HG02588 (cell line): Measurements from ENCODE around the gene ALDH1L1.

Source experiments
- ATAC-seq: cut with Tn5 transposase; IDR thresholded peaks from one replicate; pipeline ENCODE4 v1.9.1; 2021; ENCODE audit warnings: mild to moderate bottlenecking, moderate library complexity; ENCODE audit not compliant: unreplicated experiment

ALDH1L1 gene

DNA sequence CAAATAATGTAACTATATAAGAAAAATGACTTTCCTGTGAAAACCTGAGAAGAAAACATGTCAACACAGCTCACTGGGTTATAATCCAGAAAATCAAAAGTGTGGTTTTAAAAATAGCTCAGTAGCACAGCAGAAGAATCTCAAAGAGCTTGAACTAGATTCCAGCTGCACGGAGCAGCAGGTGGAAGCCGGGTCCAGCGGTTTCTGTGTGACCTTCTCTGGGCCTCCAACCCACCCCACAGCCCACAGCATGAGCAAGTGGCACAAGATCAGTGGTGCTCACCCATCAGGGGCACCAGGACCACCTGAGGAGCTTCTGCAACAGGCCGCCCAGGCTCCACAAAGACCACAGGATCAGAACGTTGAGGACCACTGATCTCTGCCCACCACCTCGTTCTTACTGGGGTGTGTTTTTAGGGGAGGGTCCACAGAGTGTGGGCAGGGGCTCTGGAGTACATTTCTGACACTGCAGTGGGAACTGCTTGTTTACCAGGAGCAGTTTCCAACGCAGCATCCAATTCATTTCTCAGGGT, 119.7 kb downstream of the ALDH1L1 start:
- no peak for ATAC-seq

DNA sequence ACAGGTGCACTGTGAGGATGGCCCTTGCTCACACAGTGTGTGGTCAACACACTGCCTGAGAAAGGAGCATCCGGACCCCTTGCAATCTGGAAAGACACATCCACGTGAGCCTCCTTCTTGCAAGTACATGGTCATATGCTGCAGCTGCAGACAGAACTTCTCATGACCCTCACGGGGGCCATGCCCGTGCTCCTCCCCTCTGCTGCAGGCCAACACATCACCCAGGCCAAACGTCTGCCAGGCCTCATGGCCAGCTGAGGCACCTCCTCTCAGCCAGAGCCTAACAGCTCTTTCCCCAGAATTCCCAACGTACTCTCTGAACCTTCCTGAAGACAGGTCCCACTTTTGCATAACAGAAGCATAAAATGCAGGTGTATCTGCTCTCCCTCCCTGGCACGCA, 121.7 kb downstream of the ALDH1L1 start:
- ATAC-seq = no peak

DNA sequence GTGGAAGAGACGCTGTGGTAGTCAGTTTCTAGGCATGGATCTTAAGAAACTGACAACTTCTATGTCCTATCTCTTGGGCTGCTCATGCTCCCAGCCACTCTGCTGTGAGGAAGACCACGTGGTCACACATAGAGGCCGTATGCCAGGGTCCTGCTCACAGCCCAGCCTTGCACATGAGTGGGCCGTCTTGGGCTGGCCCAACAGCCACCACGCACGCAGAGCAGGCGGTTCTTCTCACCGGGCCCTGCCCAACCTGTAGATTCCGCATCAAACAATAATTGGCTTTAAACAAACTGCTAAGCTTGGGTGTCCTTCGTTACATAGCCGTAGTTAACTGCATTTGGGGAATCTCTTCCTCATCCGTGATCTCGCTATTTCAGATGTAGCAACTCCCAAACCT, 122.5 kb downstream of the ALDH1L1 start:
- no peak for ATAC-seq

DNA sequence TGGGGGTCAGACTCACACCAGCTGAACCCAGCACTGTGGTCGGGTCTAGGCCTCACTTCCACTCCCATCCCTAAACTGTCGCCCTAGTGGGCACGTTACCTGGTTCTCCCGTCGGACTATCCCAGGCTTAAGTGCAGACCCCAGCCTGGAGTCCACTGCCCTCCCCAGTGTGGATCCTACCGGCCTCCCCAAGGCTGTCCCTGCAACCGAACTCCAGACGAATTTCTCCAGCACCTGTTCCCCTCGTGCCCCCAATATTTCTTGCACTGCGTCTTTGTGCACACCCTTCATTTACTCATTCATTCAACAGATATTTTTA, 122.9 kb downstream of the ALDH1L1 start:
- ATAC-seq = no peak

DNA sequence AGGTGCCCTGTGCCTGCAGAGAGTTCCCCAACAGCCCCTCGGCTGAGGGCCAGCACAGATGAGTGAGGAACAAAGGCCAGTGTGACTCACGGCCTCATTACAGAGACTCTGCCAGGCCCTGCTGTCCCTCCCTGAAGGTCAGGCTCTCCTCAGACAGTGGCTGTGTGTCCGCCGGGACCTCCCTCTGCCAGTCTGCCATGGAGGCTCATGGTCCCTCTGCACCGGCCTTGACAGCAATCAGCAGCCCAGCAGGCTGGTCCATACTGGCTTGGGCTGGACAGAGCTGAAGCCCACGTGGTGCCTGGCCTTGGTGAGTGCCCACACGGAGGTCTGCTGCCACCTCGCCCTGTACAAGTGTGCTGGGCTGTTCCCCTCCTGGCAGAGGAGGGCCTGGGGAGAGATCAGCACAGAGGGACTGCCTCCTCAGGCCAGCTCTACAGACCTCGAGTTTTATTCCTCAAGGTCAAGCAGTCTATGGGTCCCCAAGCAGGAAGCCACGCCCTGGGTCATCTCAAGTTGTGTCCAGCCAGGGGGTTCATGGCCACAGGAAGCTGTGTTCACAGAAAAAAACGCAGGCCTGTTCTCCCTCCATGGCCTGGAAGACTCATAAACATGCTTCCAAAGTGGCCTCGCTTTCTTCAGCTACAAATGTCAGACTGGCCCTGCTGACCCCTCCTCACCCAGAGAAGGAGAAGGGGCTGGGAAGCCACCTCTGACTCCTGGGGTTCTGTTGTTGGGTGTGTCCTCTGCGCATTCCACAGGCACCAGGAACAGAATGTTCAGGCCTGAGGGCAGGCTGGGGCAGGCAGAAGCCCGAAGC, 123.5 kb downstream of the ALDH1L1 start:
- no peak for ATAC-seq

DNA sequence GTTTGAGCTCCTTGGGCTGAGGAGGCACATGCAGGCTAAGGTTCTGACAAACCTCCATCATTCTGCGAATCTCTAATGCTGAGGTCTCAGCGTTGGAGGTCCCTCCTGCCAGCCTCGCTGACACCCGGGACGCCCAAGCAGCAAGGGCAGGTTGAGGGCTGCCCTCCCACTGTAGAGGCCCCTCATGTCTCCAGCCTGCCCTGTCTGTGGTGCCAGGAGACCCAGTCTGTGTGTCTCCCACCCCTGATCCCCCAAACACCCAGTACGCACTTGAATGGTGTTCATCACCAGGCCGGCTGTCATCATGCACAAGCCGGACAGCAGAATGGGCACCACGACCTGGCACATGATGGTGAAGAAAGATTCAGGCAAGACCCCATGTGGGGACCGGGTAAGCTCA, 124.3 kb downstream of the ALDH1L1 start:
- no peak for ATAC-seq

DNA sequence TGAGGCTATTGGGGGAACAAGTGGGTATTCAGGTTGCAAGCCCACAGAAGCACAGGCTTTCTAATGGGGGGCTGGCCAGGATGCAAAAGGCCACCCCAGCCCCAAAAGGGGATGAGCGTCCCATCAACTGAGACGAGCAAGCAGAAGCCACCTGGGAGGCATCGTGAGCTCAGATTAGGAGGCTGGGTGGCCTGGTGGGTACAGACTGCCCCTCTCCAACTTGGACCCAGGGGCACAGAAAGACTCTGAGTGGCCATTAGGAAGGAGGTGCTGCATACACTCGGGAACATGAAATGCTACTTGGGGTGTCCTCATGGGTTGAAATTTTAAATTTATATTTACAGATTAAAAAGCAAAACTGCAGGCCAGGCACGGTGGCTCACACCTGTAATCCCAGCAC, 125.5 kb downstream of the ALDH1L1 start:
- no peak for ATAC-seq

DNA sequence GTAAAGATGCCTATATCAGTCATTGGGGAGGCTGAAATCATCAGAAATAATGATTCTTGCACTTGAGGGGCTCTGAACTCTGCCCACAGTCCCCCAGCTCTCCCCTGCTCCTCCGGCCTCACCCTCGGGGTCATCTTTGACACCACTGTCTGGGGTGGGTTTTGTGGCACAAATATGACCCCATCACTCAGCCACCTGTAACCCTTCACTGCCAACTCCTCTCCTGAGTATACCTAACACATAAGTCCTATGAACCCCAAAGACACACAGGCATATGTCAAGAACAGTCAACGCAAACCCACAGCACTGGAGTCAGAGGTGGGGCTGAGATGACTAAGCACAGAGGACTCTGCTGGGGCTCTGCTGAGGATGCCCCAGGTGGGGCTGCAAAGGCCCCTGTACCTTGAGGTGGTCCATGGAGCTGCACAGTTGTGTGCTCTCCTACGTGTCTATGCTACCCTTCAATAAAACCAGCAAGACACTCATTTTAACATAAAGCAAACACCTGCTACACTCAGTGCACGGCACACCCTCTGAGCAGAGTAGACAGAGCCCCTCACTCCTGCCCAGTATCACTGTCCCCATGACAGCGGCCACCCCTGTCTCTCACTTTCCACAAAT, 126.3 kb downstream of the ALDH1L1 start:
- no peak for ATAC-seq
